HG02885 (cell line): ENCODE results near the gene CHRNB1.

Experiments used
- ATAC-seq: cut with Tn5 transposase; IDR thresholded peaks from one replicate; pipeline ENCODE4 v1.9.1; 2021; ENCODE audit warnings: mild to moderate bottlenecking; ENCODE audit not compliant: unreplicated experiment, poor library complexity

CHRNB1 gene

DNA sequence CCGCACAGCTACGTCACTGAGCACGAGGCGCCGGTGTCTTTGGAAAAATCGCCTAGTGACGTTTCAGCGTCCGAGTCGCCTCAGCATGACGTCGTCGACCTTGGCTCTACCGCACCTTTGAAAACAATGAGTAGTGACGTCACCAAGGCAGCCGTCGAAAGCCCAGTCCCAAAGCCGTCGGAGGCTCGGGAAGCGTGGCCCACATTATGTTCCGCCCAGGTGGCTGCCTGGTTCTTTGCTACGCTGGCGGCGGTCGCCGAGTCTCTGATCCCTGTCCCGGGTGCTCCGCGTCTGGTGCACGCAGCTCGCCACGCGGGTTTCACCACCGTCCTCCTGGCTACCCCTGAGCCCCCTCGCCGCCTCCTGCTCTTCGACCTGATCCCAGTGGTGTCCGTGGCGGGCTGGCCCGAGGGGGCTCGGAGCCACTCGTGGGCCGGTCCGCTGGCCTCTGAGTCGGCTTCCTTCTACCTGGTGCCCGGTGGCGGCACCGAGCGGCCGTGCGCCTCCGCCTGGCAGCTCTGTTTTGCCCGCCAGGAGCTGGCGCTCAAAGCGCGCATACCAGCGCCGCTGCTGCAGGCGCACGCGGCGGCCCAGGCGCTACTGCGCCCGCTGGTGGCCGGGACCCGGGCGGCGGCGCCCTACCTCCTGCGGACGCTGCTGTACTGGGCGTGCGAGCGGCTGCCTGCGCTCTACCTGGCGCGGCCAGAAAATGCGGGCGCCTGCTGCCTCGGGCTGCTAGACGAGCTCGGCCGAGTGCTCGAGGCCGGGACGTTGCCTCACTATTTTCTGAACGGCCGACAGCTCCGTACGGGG, 8.1 kb upstream of the CHRNB1 start:
- ATAC-seq: peak; percentile 43

DNA sequence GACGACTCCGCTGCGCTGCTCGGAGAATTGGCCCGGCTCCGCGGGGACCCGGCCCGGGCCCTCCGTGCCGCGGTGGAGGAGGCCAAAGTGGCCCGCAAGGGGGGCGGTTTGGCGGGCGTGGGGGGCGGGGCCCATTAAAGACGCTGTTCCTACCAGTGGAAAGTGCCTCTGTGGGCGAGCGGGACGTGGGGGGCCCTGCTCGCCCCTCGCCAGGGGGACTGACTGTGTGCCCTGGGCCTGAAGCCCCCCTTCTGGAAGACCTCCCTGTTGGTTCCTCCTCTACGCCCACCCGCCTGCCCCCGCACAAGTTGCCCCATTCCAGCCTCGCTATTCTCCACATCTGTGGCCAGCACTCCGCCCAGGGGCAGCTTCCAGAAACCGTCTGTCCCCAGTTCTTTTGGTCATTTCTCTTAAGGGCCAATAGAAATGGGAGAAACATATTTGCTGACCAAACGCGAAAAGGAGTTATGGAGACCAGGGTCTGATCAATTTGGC, 7.4 kb upstream of the CHRNB1 start:
- no peak for ATAC-seq

DNA sequence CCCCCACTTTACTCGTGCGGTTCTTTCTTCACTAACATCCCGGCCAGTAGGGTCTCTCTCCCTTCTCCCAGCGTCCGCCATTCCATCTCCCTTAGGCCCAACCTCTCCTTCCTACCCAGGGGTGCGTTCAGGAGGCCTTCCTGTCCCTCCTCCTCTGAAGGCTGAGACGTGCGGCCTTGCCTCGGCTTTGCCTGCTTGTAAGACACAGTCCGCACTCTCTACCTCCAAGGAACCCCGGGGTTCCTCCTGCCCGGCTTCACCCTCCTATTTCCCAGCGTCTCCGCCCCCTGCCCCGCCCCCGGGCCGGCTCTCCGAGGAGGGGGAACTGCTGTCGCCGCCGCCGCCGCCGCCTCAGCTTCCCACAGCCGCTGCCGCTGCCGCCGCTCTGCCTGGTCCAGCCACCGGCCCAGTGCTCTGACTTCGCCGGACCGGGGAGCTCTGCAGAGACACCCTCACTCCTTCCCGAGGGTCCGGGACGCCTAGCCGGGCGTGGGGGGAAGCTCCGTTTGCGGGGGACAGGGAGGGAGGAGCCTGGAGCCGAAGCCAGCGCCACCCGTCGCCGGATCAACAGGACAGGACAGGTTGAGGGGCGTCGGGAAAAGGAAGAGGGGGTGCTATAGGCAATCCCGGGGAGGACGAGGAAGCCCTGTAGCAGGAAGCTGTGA, 6.8 kb upstream of the CHRNB1 start:
- no peak for ATAC-seq

DNA sequence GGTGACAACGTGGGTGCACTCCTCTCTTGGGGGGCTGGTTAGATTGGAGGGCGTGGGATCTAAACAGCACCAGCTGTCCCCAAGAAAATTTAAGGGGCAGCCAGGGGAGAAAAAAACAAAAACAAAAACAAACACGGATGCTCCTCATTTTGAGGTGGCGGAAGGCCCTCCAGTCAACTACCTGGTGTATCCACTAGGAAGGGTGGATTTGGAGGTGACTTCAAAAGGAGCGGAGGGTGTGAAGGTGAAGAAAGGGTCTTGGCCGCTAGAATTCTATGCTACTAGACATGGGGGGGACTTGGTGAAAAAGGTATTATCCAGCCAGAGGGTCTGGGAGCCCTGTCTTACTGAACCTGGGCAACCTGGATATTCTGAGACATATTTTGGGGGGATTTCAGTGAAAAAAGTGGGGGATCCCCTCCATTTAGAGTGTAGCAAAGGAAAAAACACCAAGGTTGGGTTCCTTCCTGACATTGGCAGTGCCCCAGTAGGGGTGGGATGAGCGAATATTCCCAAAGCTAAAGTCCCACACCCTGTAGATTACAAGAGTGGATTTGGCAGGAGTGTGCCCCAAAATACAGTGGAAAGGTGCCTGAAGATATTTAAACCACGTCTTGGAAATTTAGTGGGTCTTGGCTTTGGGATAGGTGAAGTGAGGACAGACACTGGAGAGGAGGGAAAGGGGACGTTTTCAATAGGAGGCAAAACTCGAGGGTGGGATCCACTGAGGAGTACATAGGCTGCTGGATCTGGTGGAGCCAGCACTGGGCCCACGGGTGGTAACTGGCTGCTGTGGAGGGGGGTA, 6.0 kb upstream of the CHRNB1 start:
- no peak for ATAC-seq

DNA sequence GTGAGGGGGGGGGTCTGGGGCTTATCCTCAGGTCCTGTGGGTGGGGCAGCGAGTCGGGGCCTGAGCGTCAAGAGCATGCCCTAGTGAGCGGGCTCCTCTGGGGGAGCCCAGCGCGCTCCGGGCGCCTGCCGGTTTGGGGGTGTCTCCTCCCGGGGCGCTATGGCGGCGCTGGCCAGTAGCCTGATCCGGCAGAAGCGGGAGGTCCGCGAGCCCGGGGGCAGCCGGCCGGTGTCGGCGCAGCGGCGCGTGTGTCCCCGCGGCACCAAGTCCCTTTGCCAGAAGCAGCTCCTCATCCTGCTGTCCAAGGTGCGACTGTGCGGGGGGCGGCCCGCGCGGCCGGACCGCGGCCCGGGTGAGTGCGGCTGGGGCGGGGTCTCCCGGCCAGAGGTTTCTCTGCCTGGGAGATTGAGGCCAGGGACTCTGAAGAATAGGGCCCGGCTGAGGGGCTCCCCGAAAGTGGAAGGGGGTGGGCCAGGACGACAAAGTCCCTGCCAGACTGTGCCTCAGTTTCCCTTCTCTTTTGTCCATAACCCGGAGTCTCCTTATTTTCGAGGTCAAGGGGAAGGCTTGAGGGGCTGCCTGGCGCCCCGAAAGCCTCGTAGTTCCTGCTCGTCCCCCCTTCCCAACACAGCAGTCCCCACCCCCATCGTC, 5.3 kb upstream of the CHRNB1 start, which contains the start of gene FGF11:
Gene FGF11, plus strand, starts transcription at position 51 of the 651 bp plus-strand sequence. Its CDS starts 109 bp downstream, at position 160.
- ATAC-seq: no peak

DNA sequence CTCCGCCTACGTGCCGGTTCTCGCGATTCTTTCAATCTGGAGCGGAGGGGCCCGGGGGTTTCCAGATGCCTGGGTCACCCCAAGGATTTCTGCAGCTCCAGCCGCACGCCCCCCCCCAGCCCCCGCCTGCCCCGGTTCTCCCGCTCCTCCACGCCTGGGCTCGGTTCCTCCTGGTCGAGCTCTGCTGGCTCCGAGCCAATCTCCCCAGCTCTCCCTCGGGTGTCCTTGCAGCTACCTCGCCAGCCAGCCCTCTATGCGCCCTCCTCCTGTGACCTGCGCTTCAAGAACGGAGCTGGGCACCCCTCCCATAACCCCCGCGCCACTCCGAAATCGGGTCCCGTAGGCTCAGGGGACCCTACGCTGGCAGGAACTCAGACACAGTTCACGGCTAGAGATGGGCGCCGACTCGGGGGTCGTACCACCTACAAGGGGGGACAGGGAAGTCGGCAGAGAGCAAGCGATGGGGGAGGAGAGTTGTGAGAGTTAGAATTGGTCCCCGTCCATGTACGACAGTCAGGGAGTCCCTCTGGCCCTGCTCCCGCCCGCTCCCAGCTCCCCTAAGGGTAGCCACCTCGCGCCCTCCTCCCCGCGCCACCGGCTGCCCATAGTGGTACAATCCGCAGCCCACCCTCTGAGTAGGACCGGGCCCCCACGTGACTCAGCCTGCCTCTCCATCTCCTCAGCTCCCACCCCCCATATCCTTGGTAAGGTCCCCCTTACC, 4.6 kb upstream of the CHRNB1 start:
- no peak for ATAC-seq

DNA sequence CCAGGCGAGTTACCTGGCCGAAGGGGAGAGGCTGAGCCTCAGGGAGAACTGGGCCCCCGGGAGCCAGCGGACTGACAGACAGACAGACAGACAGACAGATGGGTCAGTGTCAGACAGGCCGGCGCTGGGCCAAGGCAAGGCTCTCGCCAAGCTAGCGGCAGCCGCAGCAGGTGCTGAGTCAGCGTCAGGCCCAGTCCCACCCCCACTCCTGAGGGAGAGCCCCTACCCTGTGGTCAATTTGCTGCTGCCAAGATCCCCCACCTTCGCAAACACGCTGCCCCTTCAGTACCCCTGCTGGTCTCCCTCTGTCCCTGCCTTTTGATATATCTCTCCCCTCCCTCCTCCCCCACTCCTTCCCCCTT, 4.0 kb upstream of the CHRNB1 start:
- ATAC-seq: no peak

DNA sequence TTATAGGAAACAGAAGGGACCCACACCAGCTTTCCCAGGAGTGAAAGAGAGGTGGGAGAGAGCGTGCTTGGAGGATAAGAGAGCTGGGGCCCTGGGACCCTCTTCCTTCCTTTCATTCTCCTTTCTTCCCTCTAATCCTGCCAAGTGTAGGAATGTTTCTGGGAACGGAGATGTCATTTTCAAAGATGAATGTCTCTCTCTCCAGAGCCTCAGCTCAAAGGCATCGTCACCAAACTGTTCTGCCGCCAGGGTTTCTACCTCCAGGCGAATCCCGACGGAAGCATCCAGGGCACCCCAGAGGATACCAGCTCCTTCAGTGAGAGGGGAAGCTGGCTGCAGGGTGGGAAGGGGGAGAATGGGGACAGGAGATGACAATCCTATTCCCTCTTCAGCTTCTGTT, 3.6 kb upstream of the CHRNB1 start:
- no peak for ATAC-seq

DNA sequence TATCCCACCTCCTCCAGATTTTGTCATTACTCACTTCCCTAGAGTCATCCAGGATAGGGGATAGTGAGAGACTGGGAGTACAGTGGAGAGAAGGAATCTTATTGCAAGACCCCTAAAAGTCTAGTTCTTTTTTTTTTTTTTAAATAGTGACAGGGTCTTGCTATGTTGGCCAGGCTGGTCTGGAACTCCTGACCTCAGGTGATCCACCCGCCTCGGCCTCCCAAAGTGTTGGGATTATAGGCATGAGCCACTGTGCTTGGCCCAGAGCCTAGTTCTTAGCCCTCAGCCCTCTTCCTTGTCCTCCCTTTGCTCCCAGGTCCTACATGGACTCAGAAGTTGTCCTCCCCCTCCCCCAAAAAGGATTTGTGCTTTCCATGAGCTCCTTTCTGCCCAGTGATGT, 2.7 kb upstream of the CHRNB1 start:
- no peak for ATAC-seq

DNA sequence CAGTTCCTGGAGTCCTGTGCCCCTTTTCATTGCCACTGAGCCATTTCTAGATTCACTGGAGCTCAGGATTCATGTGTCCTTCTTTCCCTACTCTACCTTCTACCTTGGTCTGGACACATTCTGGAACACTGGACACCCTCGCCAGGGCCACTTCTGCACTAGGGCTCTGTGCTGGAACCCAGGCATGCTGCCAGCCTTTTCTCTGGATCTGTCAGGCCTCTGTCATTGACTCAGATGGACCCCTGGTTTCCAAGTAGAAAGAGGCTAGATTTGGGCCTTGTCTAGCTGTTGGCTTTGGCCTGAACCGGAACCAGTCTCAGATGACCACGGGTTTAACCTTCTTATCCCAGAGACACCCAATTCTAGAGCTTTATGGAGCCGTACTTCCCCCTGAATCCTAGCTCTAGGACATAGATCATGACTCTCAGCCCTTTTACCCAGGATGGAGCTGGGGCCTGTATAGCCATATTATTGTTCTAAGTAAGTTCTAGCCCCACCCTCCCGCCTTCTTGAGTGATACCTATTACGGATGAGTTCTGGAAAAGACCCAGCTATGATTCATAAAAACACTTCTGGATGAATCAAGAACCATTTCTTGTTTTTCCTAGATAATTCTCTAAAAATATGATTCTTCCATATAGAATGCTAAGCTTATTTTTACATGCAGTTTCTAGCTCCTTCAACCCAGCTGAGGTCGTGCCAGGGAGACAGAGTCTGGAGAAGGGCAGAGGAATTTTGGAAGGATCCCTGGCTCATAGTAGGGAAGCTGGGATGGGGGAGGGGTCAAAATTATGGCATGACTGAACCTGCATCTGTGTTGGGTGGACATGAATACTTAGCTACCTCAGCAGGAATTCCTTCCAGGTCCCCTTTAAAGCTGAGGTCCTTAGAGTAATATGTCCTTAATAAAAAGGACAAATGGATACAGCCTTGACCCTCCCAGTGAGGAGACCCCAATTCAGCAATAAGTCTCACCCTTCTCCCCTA, 1.1 kb upstream of the CHRNB1 start:
- no peak for ATAC-seq

DNA sequence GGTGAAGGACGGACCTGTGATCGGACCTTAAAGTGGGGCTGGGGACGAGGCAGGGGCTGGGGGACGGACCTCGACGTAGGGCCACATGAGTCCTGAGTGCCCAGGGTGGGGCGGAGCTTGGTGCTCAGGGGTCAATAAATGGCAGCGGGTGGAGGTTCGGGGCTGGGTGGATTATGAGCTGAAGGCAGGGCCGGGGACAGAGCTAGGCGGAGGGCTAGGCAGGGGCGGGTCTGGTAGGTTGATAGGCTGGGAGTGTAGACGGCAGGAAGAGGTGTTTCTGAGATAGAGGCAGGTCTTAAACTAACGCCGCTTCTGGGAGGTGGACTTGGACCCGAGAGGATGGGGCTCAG, 733 bp downstream of the CHRNB1 start:
- ATAC-seq: no peak

DNA sequence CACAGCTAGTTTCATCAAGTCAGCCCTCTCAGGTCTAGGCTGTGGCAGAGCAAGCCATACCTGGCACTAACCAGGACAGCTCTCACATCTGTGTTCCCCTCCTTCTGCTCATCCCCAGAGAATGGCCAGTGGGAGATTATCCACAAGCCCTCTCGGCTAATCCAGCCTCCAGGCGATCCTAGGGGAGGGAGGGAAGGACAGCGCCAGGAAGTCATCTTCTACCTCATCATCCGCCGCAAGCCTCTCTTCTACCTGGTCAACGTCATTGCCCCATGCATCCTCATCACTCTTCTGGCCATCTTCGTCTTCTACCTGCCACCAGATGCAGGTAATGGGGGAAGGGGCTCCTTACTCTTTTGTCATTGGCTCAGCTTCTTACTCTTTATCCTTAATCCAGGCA, 3.6 kb downstream of the CHRNB1 start:
- no peak for ATAC-seq

DNA sequence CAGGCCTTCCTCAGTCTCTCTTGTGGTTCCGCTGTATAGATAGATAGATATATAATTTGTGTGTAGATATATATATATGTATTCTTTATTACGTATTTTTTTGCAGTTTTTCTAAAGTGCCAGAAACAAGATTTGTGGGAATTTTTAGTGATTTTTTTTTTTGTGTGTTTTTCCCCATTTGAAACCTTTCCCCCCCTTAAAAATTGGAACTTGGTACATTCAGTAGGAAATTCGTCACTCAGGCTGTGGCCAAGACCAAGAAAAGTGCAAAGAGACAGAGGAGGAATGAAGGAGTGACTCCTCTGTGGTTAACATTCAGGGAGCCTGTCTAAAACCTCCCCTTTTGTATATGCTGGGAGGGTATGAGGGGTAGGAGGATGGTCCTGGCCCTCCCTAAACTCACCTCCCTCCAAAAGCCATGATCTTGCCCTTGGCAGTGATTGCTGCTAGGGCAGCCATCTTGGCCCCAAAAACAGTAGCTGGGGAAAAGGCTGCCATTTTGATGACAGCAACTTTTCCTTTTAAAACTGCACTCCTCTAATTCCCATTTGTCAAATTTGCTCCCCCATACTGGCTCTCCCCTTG, 15.2 kb downstream of the CHRNB1 start:
- no peak for ATAC-seq

DNA sequence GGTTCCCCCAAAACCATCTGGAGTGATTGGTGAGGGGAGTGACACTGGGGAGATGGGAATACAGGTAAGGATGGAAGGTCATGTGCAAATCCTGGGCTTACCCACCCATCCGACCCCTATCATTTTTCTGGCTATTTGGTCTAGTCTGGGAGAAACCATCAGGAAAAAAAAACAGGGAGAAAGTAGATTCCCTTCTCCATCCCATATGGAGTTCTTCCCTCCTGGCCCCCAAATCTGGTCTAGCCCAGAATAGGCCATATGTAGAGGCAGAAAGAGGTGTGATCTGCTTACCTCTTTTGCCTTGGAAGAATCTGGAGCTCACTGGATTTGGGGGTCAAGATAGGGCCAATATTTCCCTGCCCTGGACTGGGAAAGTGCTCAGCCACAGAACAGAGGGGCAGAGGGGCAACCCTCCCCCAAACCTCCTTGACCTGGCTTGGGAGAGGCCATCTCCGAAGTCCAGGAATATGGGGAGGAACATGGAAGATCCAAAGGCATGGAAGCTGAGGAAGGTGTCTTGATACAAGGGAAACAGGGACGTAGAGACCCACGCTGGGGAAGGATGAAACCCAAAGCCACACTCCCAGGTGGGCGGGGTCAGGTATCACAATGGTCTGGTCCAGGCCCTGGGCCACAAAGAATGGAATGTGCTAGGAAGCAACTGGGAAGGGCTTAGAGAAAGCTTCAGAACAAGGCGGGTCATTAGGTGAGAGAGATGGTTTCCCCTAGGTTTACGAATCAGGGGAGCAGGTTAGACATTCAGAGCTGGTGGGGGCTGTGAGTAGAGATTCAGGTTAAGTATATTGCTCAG, 16.2 kb downstream of the CHRNB1 start:
- no peak for ATAC-seq

DNA sequence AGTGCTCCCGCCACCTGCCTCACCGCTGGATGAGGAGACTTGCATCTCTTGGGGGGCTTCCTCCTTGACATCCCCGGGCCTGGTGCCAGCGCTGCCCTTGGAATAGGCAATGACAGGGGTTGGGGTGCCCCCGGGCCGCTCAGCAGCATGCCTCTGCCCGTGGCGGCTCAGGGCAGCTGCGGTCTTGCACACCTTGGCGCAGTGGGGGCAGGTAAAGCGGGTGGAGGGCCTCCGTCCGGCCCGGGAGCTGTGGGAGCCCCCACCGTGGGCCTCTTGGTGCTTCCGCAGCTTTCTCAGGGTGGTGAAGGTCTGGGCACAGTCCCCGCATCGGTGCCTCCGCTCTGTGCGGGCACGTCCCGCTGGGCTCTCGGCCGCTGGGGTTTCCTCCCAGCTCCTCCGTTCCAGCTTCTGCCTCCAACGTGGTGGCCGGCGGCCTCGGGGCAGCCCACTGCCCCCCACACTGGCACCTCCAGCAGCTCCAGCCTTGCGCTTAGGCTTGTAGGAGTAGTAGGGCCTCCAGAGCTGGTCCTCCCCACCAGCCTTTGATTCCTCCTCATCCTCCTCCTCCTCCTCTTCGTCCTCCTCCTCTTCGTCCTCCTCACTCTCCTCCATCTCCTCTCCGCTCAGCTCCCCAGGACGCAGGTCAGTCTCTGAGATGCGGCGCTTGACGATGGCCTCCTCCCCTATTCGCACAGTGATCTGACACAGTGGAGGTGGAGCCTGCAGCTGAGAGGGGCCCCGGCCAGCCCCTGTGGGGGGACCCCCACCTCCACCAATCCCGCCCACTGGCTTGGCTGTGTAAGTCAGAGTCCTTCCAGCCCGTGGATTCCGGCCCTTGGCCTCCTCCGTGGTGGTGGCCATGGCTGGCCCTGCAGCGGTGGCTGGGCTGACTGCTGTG, 17.9 kb downstream of the CHRNB1 start:
- no peak for ATAC-seq

DNA sequence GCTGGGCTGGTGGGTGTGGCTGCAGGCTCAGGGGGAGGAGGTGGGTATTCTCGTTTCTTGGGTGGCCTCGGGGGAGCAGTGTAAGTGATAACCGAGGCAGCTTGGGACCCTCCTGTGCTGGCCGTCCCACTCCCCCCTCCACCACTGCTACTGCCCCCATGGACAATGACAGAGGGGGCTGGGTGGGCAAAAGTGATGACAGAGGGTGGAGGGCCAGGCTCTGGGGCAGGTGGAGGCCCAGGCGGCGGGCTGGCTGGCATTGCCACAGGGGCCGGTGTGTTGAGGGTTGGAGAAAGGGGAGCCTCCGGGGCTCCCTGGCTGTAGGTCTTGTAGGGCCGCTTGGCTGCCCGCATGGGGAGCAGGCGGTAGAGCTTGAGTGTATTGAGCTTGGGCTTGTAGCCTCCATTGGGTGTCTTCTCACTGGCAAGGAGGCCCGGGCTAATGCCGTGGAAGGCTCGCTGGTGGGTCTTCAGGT, 18.5 kb downstream of the CHRNB1 start:
- no peak for ATAC-seq
